Posterior cingulate gyrus (tissue), 11 donors: Measurements from ENCODE around the gene S1PR5.

Experiments used
- DNase-seq, 10 donors: peaks; one replicate each; pipeline versions ENCODE4 v3.0.0 to v3.0.0-alpha.2; 2020 to 2021; ENCODE audit warnings: mixed read lengths in 3 of 10
- intact Hi-C: fragments of 100-400 bp; cut with DNase I; formaldehyde crosslinking; loops from one replicate; pipeline ENCODE4 v1.15.1; 2023

The S1PR5 gene

DNA sequence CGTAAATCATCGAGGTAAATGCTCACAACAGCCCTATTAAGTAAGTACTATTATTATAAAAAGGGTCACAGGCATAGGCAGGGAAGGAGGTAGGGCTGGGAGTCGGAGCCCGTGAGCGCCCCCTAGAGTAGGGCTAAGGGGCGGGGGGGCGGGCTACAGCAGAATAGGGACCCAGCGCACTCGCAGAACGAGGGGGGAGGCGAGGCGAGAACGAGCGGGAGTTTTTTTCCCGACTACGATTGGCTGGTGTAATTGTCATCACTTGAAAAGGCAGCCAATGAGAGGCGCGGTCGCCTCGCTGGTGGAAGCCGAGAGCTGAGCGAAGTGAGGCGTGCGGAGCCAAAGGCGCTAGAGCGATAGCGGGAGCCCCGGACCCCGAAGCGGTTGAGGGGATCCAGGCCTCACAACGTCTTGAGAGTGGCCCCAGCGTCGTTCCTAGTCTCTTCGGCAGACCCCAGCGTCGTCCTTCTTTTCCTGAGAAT lies 38.3 kb downstream of the S1PR5 start:
- intact Hi-C loops, result no loop called here
- peak; percentile 87 to 99 (median 95) for DNase-seq

- DNase-seq, result no peak
- intact Hi-C loops, result no loop called here
Observed at GRCh38 chr19:10478476-10478875, 38.8 kb downstream of the S1PR5 start.

DNA sequence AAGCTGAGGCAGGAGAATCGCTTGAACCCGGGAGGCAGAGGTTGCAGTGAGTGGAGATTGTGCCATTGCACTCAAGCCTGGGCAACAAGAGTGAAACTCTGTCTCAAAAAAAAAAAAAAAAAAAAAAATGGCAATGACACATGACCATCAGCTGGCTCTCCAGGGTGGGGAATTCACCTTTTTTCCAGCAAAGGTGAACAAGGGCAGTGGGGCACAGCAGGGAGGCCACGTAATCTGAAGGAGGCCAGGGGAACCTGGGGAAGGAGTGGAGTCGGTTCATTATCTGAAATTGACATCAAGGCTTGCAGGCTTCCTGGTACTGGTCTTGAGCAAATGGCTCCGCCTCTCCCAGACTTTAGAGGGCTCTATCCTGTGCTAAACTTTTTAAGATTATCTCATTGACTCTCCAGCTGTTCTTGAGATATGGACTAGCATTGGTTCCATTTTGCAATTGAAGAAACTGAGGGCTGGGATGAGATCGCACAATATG lies 42.2 kb downstream of the S1PR5 start:
- intact Hi-C loops, result no loop called here

DNA sequence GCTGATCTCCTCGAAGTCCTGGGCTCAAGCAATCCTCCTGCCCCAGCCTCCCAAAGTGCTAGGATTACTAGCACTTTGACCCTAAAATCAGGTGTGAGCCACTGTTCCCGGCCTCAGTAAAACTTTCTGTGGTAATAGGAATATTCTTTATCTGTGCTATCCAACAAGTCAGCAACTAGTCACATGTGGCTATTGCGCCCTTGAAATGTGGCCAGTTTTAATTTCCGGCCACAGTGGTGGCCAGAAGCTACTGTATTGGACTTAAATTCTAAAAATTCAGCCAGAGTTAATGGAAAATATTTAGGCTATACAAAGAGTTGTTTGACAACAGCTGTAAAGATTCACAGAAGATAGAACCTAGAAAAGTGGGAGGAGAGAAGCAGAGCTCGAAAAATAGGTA lies 44.1 kb downstream of the S1PR5 start:
- intact Hi-C loops, result no loop called here
- DNase-seq, result no peak

More for the DNA sequence above, 42.2 kb downstream of the S1PR5 start:
- no peak for DNase-seq

DNA sequence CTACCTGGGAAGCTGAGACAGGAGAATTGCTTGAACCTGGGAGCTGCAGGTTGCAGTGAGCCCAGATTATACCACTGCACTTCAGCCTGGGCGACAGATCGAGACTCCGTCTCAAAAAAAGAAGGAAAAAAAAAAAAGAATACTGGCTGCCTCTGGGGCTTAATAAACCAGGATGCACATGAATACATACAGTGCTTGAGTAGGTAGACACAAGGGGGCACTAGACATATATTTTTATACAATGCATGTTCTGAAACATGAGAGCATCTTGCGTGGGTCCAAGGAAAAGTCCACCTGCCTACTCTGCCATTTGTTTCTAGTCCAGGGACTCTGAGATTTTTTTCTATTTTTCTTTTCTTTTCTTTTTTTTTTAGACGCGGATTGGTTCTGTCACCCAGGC lies 45.3 kb downstream of the S1PR5 start:
- intact Hi-C loops, result no loop called here
- DNase-seq, result no peak

GRCh38 chr19:10468133-10468532 lies 49.1 kb downstream of the S1PR5 start:
- intact Hi-C loops, result no loop called here
- no peak for DNase-seq

DNA sequence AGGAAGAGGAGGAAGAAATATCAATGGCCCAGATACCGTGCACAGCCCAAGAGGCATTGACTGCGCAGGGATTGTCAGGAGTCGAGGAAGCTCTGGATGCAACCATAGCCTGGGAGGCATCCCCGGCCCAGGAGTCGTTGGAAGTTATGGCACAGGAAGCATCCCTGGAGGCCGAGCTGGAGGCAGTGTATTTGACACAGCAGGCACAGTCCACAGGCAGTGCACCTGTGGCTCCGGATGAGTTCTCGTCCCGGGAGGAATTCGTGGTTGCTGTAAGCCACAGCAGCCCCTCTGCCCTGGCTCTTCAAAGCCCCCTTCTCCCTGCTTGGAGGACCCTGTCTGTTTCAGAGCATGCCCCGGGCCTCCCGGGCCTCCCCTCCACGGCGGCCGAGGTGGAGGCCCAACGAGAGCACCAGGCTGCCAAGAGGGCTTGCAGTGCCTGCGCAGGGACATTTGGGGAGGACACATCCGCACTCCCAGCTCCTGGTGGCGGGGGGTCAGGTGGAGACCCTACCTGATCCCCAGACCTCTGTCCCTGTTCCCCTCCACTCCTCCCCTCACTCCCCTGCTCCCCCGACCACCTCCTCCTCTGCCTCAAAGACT lies 50.0 kb downstream of the S1PR5 start:
- intact Hi-C loops, result no loop called here
- DNase-seq, result no peak

DNA sequence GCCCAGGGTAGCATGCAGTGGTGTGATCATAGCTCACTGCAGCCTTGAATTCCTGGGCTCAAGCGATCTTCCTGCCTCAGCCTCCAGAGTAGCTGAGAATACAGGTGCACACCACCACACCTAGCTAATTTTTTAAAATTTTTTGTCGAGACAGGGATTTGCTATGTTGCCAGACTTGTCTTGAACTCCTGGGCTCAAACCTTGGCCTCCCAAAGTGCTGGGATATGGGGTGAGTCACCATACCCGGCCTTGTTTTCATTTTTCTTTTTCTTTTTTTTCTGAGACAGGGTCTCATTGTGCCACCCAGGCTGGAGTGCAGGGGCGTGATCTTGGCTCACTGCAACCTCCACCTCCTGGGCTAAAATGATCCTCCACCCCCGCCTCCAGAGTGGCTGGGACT lies 52.8 kb downstream of the S1PR5 start:
- intact Hi-C loops, result no loop called here
- DNase-seq, result no peak
